H1 (cell line): ENCODE results near the gene STXBP6. TPM values are rescaled to one million over a fixed set of nuclear protein-coding genes. Genes with fewer than 3 reads are reported as not detected.

Source experiments
- CTCF ChIA-PET: fragments of 300-600 bp; sonication (Branson Sonifier 250); formaldehyde crosslinking; loops from one replicate; lab custom pipeline; 2021; ENCODE audit not compliant: partially characterized antibody; lab: Charles Lee
- POLR2A ChIA-PET: fragments of 300-600 bp; sonication (Branson Sonifier 250); formaldehyde crosslinking; loops from one replicate; lab custom pipeline; 2021; ENCODE audit warnings: inconsistent platforms; ENCODE audit not compliant: partially characterized antibody; lab: Charles Lee
- DNase-seq, 2 experiments: peaks; one replicate each; pipeline versions ENCODE4 v3.0.0 to v3.0.0-alpha.2; 2010 to 2022; ENCODE audit warnings: low spot score in 2 of 2, low read depth in 1 of 2, mixed read lengths in 1 of 2
- FAIRE-seq: peaks from 2 replicates; lab custom pipeline; 2011; peaks lifted over from hg19 to GRCh38; lab: Jason Lieb, UNC
- H2AFZ ChIP-seq: 2 replicates; pipeline ENCODE4 v1.8.1; 2012; ENCODE audit warnings: low read length, inconsistent platforms
- H2AK5ac ChIP-seq: 2 replicates; pipeline ENCODE4 v1.6.1; 2013; ENCODE audit warnings: low read depth, low read length
- H2BK120ac ChIP-seq: replicated peaks from 2 replicates; pipeline ENCODE3; 2013; ENCODE audit warnings: low read depth, low read length, inconsistent platforms
- H2BK12ac ChIP-seq: 2 replicates; pipeline ENCODE4 v1.6.1; 2013; ENCODE audit warnings: low read depth, low read length
- H2BK15ac ChIP-seq: 2 replicates; pipeline ENCODE4 v1.6.1; 2013; ENCODE audit warnings: low read length
- H2BK20ac ChIP-seq: 2 replicates; pipeline ENCODE4 v1.6.1; 2013; ENCODE audit warnings: low read length
- H2BK5ac ChIP-seq: 2 replicates; pipeline ENCODE4 v1.6.1; 2013; ENCODE audit warnings: low read depth, low read length
- H3K14ac ChIP-seq: 2 replicates; pipeline ENCODE4 v1.6.1; 2013; ENCODE audit warnings: inconsistent platforms; ENCODE audit not compliant: insufficient read length
- H3K18ac ChIP-seq: 2 replicates; pipeline ENCODE4 v1.6.1; 2013; ENCODE audit warnings: low read length; ENCODE audit errors: extremely low read depth
- H3K23ac ChIP-seq: 2 replicates; pipeline ENCODE4 v1.6.1; 2013; ENCODE audit warnings: inconsistent platforms; ENCODE audit not compliant: insufficient read length
- H3K23me2 ChIP-seq: 2 replicates; pipeline ENCODE4 v1.6.1; 2013; ENCODE audit warnings: low read depth, low read length
- H3K27ac ChIP-seq: 2 replicates; pipeline ENCODE4 v1.6.1; 2011; ENCODE audit warnings: low read depth, low read length, inconsistent platforms
- H3K27me3 ChIP-seq, 4 experiments: replicated peaks in 1 of 4; 1 replicate in 1 of 4; 2 replicates in 3 of 4; pipeline versions ENCODE4 v1.6.1 to v1.8.1; 2011 to 2013; ENCODE audit warnings: low read length in 3 of 4, mild to moderate bottlenecking in 3 of 4, inconsistent platforms in 2 of 4, mixed read lengths in 2 of 4, moderate library complexity in 1 of 4; ENCODE audit not compliant: control insufficient read depth in 3 of 4, insufficient read depth in 3 of 4; ENCODE audit errors: extremely low read depth in 1 of 4
- H3K36me3 ChIP-seq, 4 experiments: 2 replicates each; pipeline versions ENCODE4 v1.6.1 to v1.8.1; 2011 to 2013; ENCODE audit warnings: mild to moderate bottlenecking in 4 of 4, low read length in 3 of 4, moderate library complexity in 2 of 4, control low read depth in 1 of 4, inconsistent platforms in 1 of 4; ENCODE audit not compliant: insufficient read depth in 4 of 4, control insufficient read depth in 2 of 4
- H3K4ac ChIP-seq: replicated peaks from 2 replicates; pipeline ENCODE3; 2013; ENCODE audit warnings: low read length, low read depth, mixed read lengths, inconsistent platforms; ENCODE audit not compliant: insufficient read length
- H3K4me1 ChIP-seq, 4 experiments: replicated peaks in 1 of 4; 1 replicate in 1 of 4; 2 replicates in 3 of 4; pipeline versions ENCODE4 v1.6.1 to v1.8.1; 2011 to 2013; ENCODE audit warnings: low read length in 3 of 4, inconsistent platforms in 2 of 4, mixed read lengths in 1 of 4; ENCODE audit not compliant: insufficient read depth in 4 of 4, control insufficient read depth in 3 of 4
- H3K4me2 ChIP-seq, 2 experiments: 2 replicates each; pipeline versions ENCODE4 v1.6.1 to v1.8.1; 2011 to 2013; ENCODE audit warnings: low read depth in 2 of 2, low read length in 2 of 2, control low read depth in 1 of 2, inconsistent platforms in 1 of 2, mild to moderate bottlenecking in 1 of 2; ENCODE audit not compliant: insufficient read depth in 1 of 2
- H3K4me3 ChIP-seq, 4 experiments: fragments of 200-600, 300-600 bp in 1 of 4; sonication (generic), shearing (Covaris generic), sonication (Bioruptor Twin) in 1 of 4; 2 replicates each; pipeline versions ENCODE4 v1.5.1 to v1.8.1; 2011 to 2016; ENCODE audit warnings: low read length in 4 of 4, low read depth in 3 of 4, control low read depth in 2 of 4, inconsistent platforms in 2 of 4, mild to moderate bottlenecking in 2 of 4, mixed read lengths in 1 of 4, moderate library complexity in 1 of 4; ENCODE audit not compliant: insufficient read depth in 2 of 4; ENCODE audit errors: extremely low read depth in 1 of 4
- H3K56ac ChIP-seq: replicated peaks from 2 replicates; pipeline ENCODE3; 2013; ENCODE audit warnings: low read depth, mild to moderate bottlenecking, mixed read lengths, low read length, inconsistent platforms; ENCODE audit not compliant: insufficient read length
- H3K79me1 ChIP-seq: 2 replicates; pipeline ENCODE4 v1.6.1; 2013; ENCODE audit warnings: low read depth, low read length, control low read depth
- H3K79me2 ChIP-seq, 2 experiments: 2 replicates each; pipeline versions ENCODE4 v1.6.1 to v1.8.1; 2012 to 2013; ENCODE audit warnings: low read length in 2 of 2, mild to moderate bottlenecking in 2 of 2, inconsistent platforms in 1 of 2; ENCODE audit not compliant: insufficient read depth in 2 of 2, control insufficient read depth in 1 of 2
- H3K9ac ChIP-seq, 4 experiments: replicated peaks in 1 of 4; 1 replicate in 1 of 4; 2 replicates in 3 of 4; pipeline versions ENCODE4 v1.6.1 to v1.8.1; 2011 to 2013; ENCODE audit warnings: low read depth in 3 of 4, low read length in 3 of 4, control low read depth in 2 of 4, mild to moderate bottlenecking in 2 of 4, moderate library complexity in 2 of 4, inconsistent platforms in 1 of 4; ENCODE audit errors: extremely low read depth in 1 of 4
- H3K9me3 ChIP-seq, 2 experiments: 2 replicates each; pipeline versions ENCODE4 v1.6.1 to v1.8.1; 2012 to 2013; ENCODE audit warnings: mild to moderate bottlenecking in 2 of 2, moderate library complexity in 2 of 2, control low read depth in 1 of 2, inconsistent platforms in 1 of 2, low read depth in 1 of 2, low read length in 1 of 2, mixed read lengths in 1 of 2; ENCODE audit not compliant: insufficient read depth in 2 of 2
- H4K20me1 ChIP-seq, 2 experiments: replicated peaks in 1 of 2; 2 replicates each; pipeline versions ENCODE3 to v1.8.1; 2011 to 2013; ENCODE audit warnings: inconsistent platforms in 2 of 2, low read length in 2 of 2, mild to moderate bottlenecking in 1 of 2; ENCODE audit not compliant: insufficient read depth in 2 of 2, control insufficient read depth in 1 of 2
- H4K5ac ChIP-seq: 2 replicates; pipeline ENCODE4 v1.6.1; 2013; ENCODE audit warnings: low read length, low read depth, mixed read lengths, inconsistent platforms; ENCODE audit not compliant: insufficient read length
- H4K8ac ChIP-seq: 2 replicates; pipeline ENCODE4 v1.8.0; 2013; ENCODE audit warnings: mild to moderate bottlenecking, moderate library complexity, low read length, inconsistent platforms; ENCODE audit not compliant: insufficient read depth; ENCODE audit errors: extremely low read depth
- H4K91ac ChIP-seq: replicated peaks from 2 replicates; pipeline ENCODE3; 2013; ENCODE audit warnings: low read length, mixed read lengths, inconsistent platforms; ENCODE audit not compliant: insufficient read length
- CBX8 ChIP-seq: fragments of 300-800, 300-1000 bp; sonication (generic); IDR thresholded peaks from 2 replicates; pipeline ENCODE4 v1.7.1; 2016; ENCODE audit warnings: low read depth, low read length, borderline replicate concordance
- HDAC6 ChIP-seq: IDR thresholded peaks from one replicate; pipeline ENCODE4 v1.7.1; 2012; ENCODE audit warnings: low read depth, mild to moderate bottlenecking, inconsistent platforms, low read length, moderate library complexity
- JUN ChIP-seq: IDR thresholded peaks from 2 replicates; pipeline ENCODE4 v1.6.1; 2011; ENCODE audit warnings: low read depth, mild to moderate bottlenecking, improper control_type of control experiment, low read length
- PHF8 ChIP-seq: fragments of 200-600 bp; sonication (generic); conservative IDR thresholded peaks from 2 replicates; pipeline ENCODE4 v1.7.1; 2012; ENCODE audit warnings: low read depth, mild to moderate bottlenecking, inconsistent platforms, low read length, moderate library complexity
- RFX5 ChIP-seq: IDR thresholded peaks from 2 replicates; pipeline ENCODE4 v1.6.1; 2011; ENCODE audit warnings: low read depth, low read length, improper control_type of control experiment, borderline replicate concordance
- SP1 ChIP-seq: IDR thresholded peaks from 2 replicates; pipeline ENCODE4 v1.6.1; 2011; ENCODE audit warnings: low read depth, low read length
- SP2 ChIP-seq: IDR thresholded peaks from 2 replicates; pipeline ENCODE4 v1.6.1; 2012; ENCODE audit warnings: mild to moderate bottlenecking, low read length, inconsistent platforms
- ZNF274 ChIP-seq: IDR thresholded peaks from 2 replicates; pipeline ENCODE4 v1.7.0; 2012; ENCODE audit warnings: low read length, borderline replicate concordance; ENCODE audit errors: extremely low read depth
- WGBS, 2 experiments: shearing (Covaris generic) in 1 of 2; methylation state at CpG; one replicate each; pipeline versions ENCODE4 v1.1.6 to v1.1.7; 2013 to 2015; ENCODE audit warnings: low lambda C conversion rate in 2 of 2, mixed read lengths in 2 of 2, inconsistent platforms in 1 of 2, low coverage in 1 of 2, missing lambda C conversion rate in 1 of 2; ENCODE audit not compliant: insufficient replicate concordance in 2 of 2, insufficient coverage in 1 of 2, insufficient read length in 1 of 2; ENCODE audit errors: extremely low coverage in 1 of 2, missing lambda C conversion rate in 1 of 2; 5-methylcytosine and 5-hydroxymethylcytosine counted together
- polyA plus RNA-seq, 7 experiments: library from polyadenylated mRNA; depleted of rRNA in 3 of 7; stranded (reverse) in 5 of 7; unstranded in 2 of 7; fragments of >200 nt in 5 of 7; fragments of 200-250 nt in 2 of 7; gene quantifications; 1 replicate in 5 of 7; 2 replicates in 1 of 7; 4 replicates in 1 of 7; pipeline versions ENCODE4 v1.2.1 to v1.2.3, GENCODE V29; 2011 to 2013; ENCODE audit warnings: missing spikeins in 2 of 7, mixed read lengths in 2 of 7
- total RNA-seq: library from RNA; stranded (reverse); fragmentation: NEBNext Ultra II Directional; extraction: Animal tissue kit (Norgen Biotek cat#: 25700); gene quantifications from 2 replicates; pipeline ENCODE4 v1.2.1, GENCODE V29; 2021

STXBP6 gene
- total and polyA plus RNA-seq, 2 of the 8 experiments (the other 6 are each of a cell fraction or from before 2014, with no cell fraction given): 9.4 to 18.1 TPM

DNA sequence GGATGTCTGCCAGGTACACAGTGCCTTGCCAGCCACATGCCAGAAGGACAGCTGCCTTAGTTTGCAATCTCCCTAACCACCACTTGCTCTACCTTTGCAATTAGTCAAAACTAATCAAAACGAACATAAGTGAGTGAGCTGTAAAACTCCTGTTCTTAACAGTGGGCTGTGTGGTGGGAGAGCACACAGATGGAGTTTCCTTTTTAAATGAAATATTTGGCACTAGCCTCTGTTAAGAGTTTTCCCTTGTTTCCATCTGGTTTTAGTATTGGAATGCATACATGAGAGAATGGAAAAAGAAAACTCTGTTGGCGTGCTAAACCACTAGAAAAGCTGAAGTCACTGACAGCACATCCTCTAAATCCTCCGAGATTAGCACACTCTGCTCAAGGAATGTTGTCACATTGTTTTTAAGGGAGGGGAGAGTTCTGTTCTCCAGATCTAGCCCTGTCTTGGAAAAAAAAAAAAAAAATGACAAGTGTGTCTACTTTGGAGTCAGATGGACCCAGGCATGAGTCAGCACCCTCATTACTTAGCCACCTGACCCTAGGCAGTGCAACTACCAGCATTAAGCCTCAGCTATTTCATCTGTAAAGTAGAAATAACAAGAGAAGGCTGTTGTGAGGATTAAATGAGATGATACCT, 83.9 kb downstream of the STXBP6 start:
- Histone ChIP-seq H4K91ac (no peak overlapping the region), H3K4me1 (peaks cover 0 to 3% (median 0%) of the 10 kb centered on the region in 4 experiments; a peak in 1 of 7 replicates), H2BK12ac (no peak overlapping the region), H3K23ac (no peak overlapping the region), H3K79me2 (no peaks in the 10 kb centered on the region), H4K20me1 (no peaks in the 10 kb centered on the region), H2BK15ac (no peak overlapping the region), H3K14ac (no peak overlapping the region), H3K27me3 (no peaks in the 10 kb centered on the region), H3K9me3 (no peaks in the 10 kb centered on the region), H3K79me1 (no peaks in the 10 kb centered on the region), H2AK5ac (no peak overlapping the region), H4K5ac (no peak overlapping the region), H3K18ac (no peak overlapping the region), H3K4me3 (no peak overlapping the region), H2BK20ac (no peak overlapping the region), H4K8ac (no peak overlapping the region), H3K4me2 (no peak overlapping the region), H3K27ac (no peak overlapping the region), H3K56ac (no peak overlapping the region), H2BK5ac (no peak overlapping the region), H3K9ac (no peak overlapping the region), H3K4ac (no peak overlapping the region), H2AFZ (no peak overlapping the region), H3K36me3 (no peaks in the 10 kb centered on the region), H3K23me2 (no peaks in the 10 kb centered on the region), H2BK120ac (no peak overlapping the region)
- ChIA-PET CTCF (interaction anchor here (0.6 to 1.2 kb wide), 5 partner anchors 11 to 138 kb away, joined by 3 to 7 read pairs (median 4); no protein-coding TSS in a partner anchor), POLR2A (no interaction called here)
- 93% methylated on average over 3 of the region's 3 CpGs; no CpG with 5 or more reads in 1 of the 2 experiments for WGBS, 2 experiments
- DNase-seq (no peak), FAIRE-seq (peak; percentile 45)
- TF ChIP-seq ZNF274 (no peak), JUN (no peak), HDAC6 (no peak), SP1 (no peak), RFX5 (no peak), PHF8 (no peak), SP2 (no peak), CBX8 (no peak)
